PC-3 (cell line): ENCODE measurements around the gene FAM163A. TPM values are rescaled to one million over a fixed set of nuclear protein-coding genes. Genes with fewer than 3 reads are reported as not detected.

Source experiments
- ATAC-seq: fragments of 200-7000 bp; cut with Tn5 transposase; 2 replicates; pipeline ENCODE4 v1.9.1; 2020; ENCODE audit warnings: mild to moderate bottlenecking, moderate library complexity
- BruUV-seq: library from RNA; stranded (reverse); fragments of 400-500 nt; replicated peaks from 2 replicates; lab custom pipeline; 2021; lab: Mats Ljungman, UMichigan
- CTCF ChIA-PET: fragments of 300-600 bp; sonication (Branson Sonifier 250); formaldehyde crosslinking; loops from one replicate; lab custom pipeline; 2022; ENCODE audit warnings: antibody characterized with exemption; lab: Charles Lee
- POLR2A ChIA-PET: fragments of 300-600 bp; sonication (Branson Sonifier 250); formaldehyde crosslinking; loops from one replicate; lab custom pipeline; 2022; ENCODE audit warnings: antibody characterized with exemption; ENCODE audit not compliant: unreplicated experiment; lab: Charles Lee
- DNase-seq: peaks from one replicate; pipeline ENCODE4 v3.0.0-alpha.2; 2015
- H2AFZ ChIP-seq: fragments of 300-600 bp; sonication (generic); 2 replicates; pipeline ENCODE4 v1.6.0; 2016; ENCODE audit warnings: antibody characterized with exemption, low read length
- H3F3A ChIP-seq: fragments of 300-600 bp; sonication (generic); one replicate; pipeline ENCODE4 v1.6.0; 2017; ENCODE audit warnings: antibody characterized with exemption, low read length, control low read depth, mild to moderate bottlenecking; ENCODE audit not compliant: unreplicated experiment
- H3K27ac ChIP-seq: fragments of 300-600 bp; sonication (generic); 2 replicates; pipeline ENCODE4 v1.5.1; 2016; ENCODE audit warnings: mild to moderate bottlenecking, low read length
- H3K27me3 ChIP-seq: fragments of 300-600 bp; sonication (generic); 2 replicates; pipeline ENCODE4 v1.6.1; 2016; ENCODE audit warnings: low read length, mixed read lengths
- H3K36me3 ChIP-seq: fragments of 300-600 bp; sonication (generic); 2 replicates; pipeline ENCODE4 v1.6.1; 2016; ENCODE audit warnings: low read depth, mixed run types, low read length, mixed read lengths
- H3K4me1 ChIP-seq: fragments of 300-600 bp; sonication (generic); 2 replicates; pipeline ENCODE4 v1.5.1; 2016; ENCODE audit warnings: low read length; ENCODE audit not compliant: insufficient read depth
- H3K4me2 ChIP-seq: fragments of 300-600 bp; sonication (generic); 2 replicates; pipeline ENCODE4 v1.6.0; 2016; ENCODE audit warnings: low read length
- H3K4me3 ChIP-seq: fragments of 300-600 bp; sonication (generic); 2 replicates; pipeline ENCODE4 v1.5.1; 2016; ENCODE audit warnings: mild to moderate bottlenecking, low read length, mixed read lengths
- H3K79me2 ChIP-seq: fragments of 300-600 bp; sonication (generic); 2 replicates; pipeline ENCODE4 v1.6.1; 2017; ENCODE audit warnings: low read length, mixed read lengths
- H3K9ac ChIP-seq: fragments of 300-600 bp; sonication (generic); 2 replicates; pipeline ENCODE4 v1.6.0; 2016; ENCODE audit warnings: mild to moderate bottlenecking, low read length
- H3K9me2 ChIP-seq: fragments of 300-600 bp; sonication (generic); replicated peaks from 2 replicates; pipeline ENCODE4 v1.6.1; 2016; ENCODE audit warnings: mixed run types, low read length, mixed read lengths
- H3K9me3 ChIP-seq: fragments of 300-600 bp; sonication (generic); 2 replicates; pipeline ENCODE4 v1.6.1; 2016; ENCODE audit warnings: low read length, mixed read lengths
- H4K20me1 ChIP-seq: fragments of 300-600 bp; sonication (generic); 2 replicates; pipeline ENCODE4 v1.6.1; 2016; ENCODE audit warnings: low read length, mixed read lengths
- EZH2 ChIP-seq: fragments of 300-600 bp; sonication (generic); IDR thresholded peaks from one replicate; pipeline ENCODE4 v1.6.1; 2017; ENCODE audit warnings: antibody characterized with exemption, mild to moderate bottlenecking, low read length; ENCODE audit not compliant: unreplicated experiment
- EZH2phosphoT487 ChIP-seq: fragments of 300-600 bp; sonication (generic); IDR thresholded peaks from 2 replicates; pipeline ENCODE4 v1.6.1; 2018; ENCODE audit warnings: mild to moderate bottlenecking, antibody characterized with exemption, low read length, borderline replicate concordance
- intact Hi-C: fragments of 100-400 bp; cut with micrococcal nuclease; formaldehyde crosslinking; loops from 2 replicates; pipeline ENCODE4 v1.9.0; 2023
- total RNA-seq: library from RNA; depleted of rRNA; stranded (reverse); fragments of >200 nt; gene quantifications from 2 replicates; pipeline ENCODE4 v1.2.3, GENCODE V29; 2014
- TF ChIP-seq, protein P1 (sequence below): fragments of 300-600 bp; sonication (generic); conservative IDR thresholded peaks from 2 replicates; pipeline ENCODE4 v1.5.1; 2017; ENCODE audit warnings: antibody characterized with exemption, low read depth, mild to moderate bottlenecking, low read length

Gene FAM163A
- total RNA-seq, 1 experiment from 2014 or later: not detected

DNA sequence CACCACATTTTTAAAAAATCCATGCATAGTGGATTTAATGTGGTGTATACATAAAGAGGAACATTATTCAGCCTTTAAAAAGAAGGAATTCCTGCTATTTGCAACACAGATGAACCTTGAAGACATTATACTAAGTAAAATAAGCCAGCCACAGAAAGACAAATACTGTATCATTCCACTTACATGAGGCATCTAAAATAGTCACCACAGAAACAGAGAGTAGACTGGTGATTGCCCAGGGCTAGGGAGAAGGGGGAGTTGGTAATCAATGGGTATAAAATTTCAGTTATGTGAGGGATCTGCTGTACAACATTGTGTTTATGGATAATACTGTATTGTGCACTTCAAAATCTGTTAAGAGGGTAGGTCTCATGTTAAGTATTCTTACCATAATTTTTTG, 10.0 kb downstream of the FAM163A start:
- no peaks in the 10 kb centered on the region for H3K36me3 ChIP-seq
- no peaks in the 10 kb centered on the region for H4K20me1 ChIP-seq
- ATAC-seq: peak; percentile 37; the same call in 1 of the 2 replicates
- H3K9ac ChIP-seq: no peak overlapping the region
- H3K79me2 ChIP-seq: no peaks in the 10 kb centered on the region
- no peaks in the 10 kb centered on the region for H3K9me2 ChIP-seq
- peak overlapping the region; percentile 18; the same call in 1 of the 2 replicates for H3K4me2 ChIP-seq
- POLR2A ChIA-PET: no interaction called here
- H3K27me3 ChIP-seq: no peaks in the 10 kb centered on the region
- intact Hi-C loops: no loop called here
- no peaks in the 10 kb centered on the region for H3F3A ChIP-seq
- peaks cover 13% of the 10 kb centered on the region for H3K4me1 ChIP-seq
- CTCF ChIA-PET: no interaction called here
- no peak overlapping the region for H2AFZ ChIP-seq
- TF ChIP-seq, protein P1, sequence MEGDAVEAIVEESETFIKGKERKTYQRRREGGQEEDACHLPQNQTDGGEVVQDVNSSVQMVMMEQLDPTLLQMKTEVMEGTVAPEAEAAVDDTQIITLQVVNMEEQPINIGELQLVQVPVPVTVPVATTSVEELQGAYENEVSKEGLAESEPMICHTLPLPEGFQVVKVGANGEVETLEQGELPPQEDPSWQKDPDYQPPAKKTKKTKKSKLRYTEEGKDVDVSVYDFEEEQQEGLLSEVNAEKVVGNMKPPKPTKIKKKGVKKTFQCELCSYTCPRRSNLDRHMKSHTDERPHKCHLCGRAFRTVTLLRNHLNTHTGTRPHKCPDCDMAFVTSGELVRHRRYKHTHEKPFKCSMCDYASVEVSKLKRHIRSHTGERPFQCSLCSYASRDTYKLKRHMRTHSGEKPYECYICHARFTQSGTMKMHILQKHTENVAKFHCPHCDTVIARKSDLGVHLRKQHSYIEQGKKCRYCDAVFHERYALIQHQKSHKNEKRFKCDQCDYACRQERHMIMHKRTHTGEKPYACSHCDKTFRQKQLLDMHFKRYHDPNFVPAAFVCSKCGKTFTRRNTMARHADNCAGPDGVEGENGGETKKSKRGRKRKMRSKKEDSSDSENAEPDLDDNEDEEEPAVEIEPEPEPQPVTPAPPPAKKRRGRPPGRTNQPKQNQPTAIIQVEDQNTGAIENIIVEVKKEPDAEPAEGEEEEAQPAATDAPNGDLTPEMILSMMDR: no peak
- no peak for TF ChIP-seq EZH2phosphoT487
- TF ChIP-seq EZH2: no peak
- no peak overlapping the region for H3K27ac ChIP-seq
- peak; percentile 64 for DNase-seq
- no TSS peak for BruUV-seq
- H3K9me3 ChIP-seq: no peaks in the 10 kb centered on the region; the same call in 1 of the 2 replicates
- H3K4me3 ChIP-seq: no peak overlapping the region

DNA sequence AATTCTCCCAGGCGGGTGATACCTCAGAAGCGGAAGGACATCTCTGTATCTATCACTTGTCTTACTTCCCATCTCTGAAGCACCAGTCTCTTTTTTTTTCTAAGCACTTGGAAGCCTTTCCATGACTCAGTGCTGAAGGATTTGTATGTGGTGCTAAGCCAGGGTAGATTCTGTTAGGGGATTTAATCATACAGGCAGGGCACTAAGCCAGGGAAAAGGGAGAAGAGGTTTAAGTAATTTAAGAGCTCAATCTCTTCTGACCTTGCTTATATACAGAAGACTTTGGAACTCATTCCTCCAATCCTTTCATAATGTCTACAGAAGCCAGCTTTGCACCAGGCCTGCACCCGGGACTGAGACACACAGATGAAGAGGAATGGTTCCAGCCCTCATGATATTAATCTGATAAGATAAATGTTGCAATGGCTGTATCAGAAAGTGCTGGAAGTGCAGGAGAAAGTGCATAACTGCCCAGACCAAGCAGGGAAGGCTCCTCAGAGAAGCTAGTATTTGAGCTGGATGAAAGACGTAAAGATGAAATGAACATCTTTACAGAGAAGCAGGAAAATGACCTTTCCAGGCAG, 11.0 kb downstream of the FAM163A start:
- H3K27ac ChIP-seq: no peak overlapping the region
- peaks cover 13% of the 10 kb centered on the region for H3K4me1 ChIP-seq
- no peak for TF ChIP-seq EZH2
- TF ChIP-seq, protein P1: no peak
- no peak for TF ChIP-seq EZH2phosphoT487
- ChIA-PET POLR2A (no interaction called here), CTCF (no interaction called here)
- H4K20me1 ChIP-seq: no peaks in the 10 kb centered on the region
- H3K27me3 ChIP-seq: no peaks in the 10 kb centered on the region
- H3K4me2 ChIP-seq: peak overlapping the region; percentile 19
- BruUV-seq: no TSS peak
- H3K79me2 ChIP-seq: no peaks in the 10 kb centered on the region
- no peak overlapping the region for H3K4me3 ChIP-seq
- H3K9me2 ChIP-seq: no peaks in the 10 kb centered on the region
- H3K9me3 ChIP-seq: no peaks in the 10 kb centered on the region; the same call in 1 of the 2 replicates
- intact Hi-C loops: no loop called here
- no peaks in the 10 kb centered on the region for H3F3A ChIP-seq
- no peaks in the 10 kb centered on the region for H3K36me3 ChIP-seq
- peak; percentile 51 for ATAC-seq
- no peak overlapping the region for H3K9ac ChIP-seq
- peak; percentile 79 for DNase-seq
- H2AFZ ChIP-seq: no peak overlapping the region

DNA sequence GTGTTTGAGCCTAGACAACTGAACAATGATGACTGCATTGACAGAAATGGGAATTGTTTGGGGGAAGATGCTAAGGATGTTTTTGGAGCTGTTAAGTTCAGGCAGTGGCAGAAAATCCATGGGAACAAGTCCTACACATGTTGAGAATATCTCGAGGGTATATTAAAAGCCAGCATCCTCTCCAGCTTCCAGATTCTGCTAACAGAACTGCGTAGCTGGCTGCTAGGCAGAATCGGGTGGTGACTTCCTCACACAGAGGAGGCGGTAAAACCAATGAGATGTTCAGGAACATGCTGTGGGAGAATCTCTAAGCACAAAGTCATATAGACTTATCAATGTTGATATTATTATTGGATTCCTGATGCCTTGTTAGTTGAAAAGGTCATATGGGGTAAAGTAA, 14.8 kb downstream of the FAM163A start:
- Histone ChIP-seq H3K4me1 (peaks cover 13% of the 10 kb centered on the region), H3K79me2 (no peaks in the 10 kb centered on the region), H3F3A (no peaks in the 10 kb centered on the region), H3K4me2 (no peak overlapping the region), H3K9ac (no peak overlapping the region), H3K4me3 (no peak overlapping the region), H3K9me2 (no peaks in the 10 kb centered on the region), H2AFZ (no peak overlapping the region), H3K27me3 (peaks cover 3% of the 10 kb centered on the region; the same call in 1 of the 2 replicates), H3K36me3 (no peaks in the 10 kb centered on the region), H4K20me1 (no peaks in the 10 kb centered on the region), H3K9me3 (no peaks in the 10 kb centered on the region), H3K27ac (no peak overlapping the region)
- POLR2A ChIA-PET: no interaction called here
- BruUV-seq: no TSS peak
- CTCF ChIA-PET: no interaction called here
- DNase-seq: no peak
- ATAC-seq: no peak
- TF ChIP-seq, protein P1: no peak
- no peak for TF ChIP-seq EZH2
- no peak for TF ChIP-seq EZH2phosphoT487
- intact Hi-C loops: no loop called here
